Measurements from ENCODE around the gene PCBP3.
"Not testable (repeated sequence)": the region's sequence is repeated elsewhere in the genome, so short reads cannot be mapped to it uniquely, and the experiment has no call there.

The PCBP3 gene

GRCh38 chr21:45845770-45846090, 202.2 kb downstream of the PCBP3 start:
- H3K27ac ChIP-seq = no peak overlapping the region
- no peak for TF ChIP-seq ZFX (IDR thresholded peaks at IDR 0.05)
- TF ChIP-seq, protein P1, sequence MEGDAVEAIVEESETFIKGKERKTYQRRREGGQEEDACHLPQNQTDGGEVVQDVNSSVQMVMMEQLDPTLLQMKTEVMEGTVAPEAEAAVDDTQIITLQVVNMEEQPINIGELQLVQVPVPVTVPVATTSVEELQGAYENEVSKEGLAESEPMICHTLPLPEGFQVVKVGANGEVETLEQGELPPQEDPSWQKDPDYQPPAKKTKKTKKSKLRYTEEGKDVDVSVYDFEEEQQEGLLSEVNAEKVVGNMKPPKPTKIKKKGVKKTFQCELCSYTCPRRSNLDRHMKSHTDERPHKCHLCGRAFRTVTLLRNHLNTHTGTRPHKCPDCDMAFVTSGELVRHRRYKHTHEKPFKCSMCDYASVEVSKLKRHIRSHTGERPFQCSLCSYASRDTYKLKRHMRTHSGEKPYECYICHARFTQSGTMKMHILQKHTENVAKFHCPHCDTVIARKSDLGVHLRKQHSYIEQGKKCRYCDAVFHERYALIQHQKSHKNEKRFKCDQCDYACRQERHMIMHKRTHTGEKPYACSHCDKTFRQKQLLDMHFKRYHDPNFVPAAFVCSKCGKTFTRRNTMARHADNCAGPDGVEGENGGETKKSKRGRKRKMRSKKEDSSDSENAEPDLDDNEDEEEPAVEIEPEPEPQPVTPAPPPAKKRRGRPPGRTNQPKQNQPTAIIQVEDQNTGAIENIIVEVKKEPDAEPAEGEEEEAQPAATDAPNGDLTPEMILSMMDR (conservative IDR thresholded peaks at IDR 0.05) = no peak

DNA sequence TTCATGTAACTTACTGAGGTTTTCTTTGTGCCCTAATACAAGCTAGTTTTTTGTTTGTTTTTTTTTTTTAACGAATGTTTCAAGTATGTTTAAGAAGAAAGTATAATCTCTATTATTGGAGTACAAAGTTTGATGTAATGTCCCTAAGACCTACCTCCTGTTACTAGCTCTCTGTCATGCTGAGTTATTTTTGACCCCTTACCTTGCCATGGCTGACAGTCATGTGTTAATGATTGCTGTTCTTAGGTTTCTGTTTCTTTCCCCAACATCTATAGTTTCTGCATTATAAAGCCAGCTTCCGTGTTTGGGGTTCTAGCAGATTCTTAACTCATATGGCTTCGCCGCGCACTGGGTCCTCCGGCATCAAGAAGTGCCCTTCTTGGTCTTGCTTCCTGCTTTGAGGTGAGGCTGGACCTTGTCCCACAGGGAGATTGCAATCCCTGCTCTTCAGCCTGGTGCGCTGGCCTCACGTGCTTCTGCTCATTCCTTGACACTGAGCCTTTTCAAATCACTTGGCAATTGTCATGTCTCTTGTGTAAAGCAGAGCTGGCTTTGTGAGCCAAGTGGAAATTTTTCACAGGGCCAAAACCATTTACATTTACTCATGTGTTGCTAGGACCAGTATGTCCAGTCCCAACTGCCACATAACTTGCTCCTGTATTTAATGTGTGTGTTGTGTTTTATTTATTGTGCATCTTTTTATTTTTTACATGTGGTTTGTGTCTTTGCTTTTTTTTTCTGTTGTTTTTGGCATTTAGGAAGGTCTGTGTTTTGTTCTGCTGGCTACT, 203.0 kb downstream of the PCBP3 start:
- TF ChIP-seq, protein P1 (conservative IDR thresholded peaks at IDR 0.05) = no peak
- no peak for TF ChIP-seq ZFX (IDR thresholded peaks at IDR 0.05)
- no peak overlapping the region for H3K27ac ChIP-seq

- H3K27ac ChIP-seq = no peak overlapping the region
- TF ChIP-seq, protein P1 (conservative IDR thresholded peaks at IDR 0.05) = no peak
- TF ChIP-seq ZFX (IDR thresholded peaks at IDR 0.05) = no peak
These were observed 204.3 kb downstream of the PCBP3 start for GRCh38 chr21:45847870-45848269.

- no peak overlapping the region for H3K27ac ChIP-seq
- TF ChIP-seq, protein P1 (conservative IDR thresholded peaks at IDR 0.05) = no peak
- no peak for TF ChIP-seq ZFX (IDR thresholded peaks at IDR 0.05)
These were observed 204.8 kb downstream of the PCBP3 start for GRCh38 chr21:45848331-45848730.

DNA sequence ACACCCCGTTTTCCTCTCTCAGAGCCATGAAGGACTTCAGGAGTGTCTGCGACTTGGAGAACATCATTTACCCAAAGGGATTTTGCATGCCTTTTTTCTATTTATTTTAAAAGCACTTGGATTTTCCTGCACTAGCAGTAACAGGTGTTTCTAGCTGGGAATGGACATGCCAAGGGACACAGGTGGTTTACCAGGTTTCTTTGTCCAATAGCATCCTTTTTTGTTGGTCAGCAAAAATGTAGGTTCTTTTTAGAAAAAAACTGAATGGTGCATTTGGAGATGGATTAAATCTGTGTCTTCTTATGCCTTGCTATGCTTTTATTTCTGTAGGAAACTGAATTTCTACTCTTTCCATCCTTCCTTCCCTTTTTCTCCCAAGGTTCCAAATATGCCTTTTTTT, 205.3 kb downstream of the PCBP3 start:
- TF ChIP-seq ZFX (IDR thresholded peaks at IDR 0.05) = no peak
- TF ChIP-seq, protein P1 (conservative IDR thresholded peaks at IDR 0.05) = no peak
- no peak overlapping the region for H3K27ac ChIP-seq

- no peak for TF ChIP-seq ZFX (IDR thresholded peaks at IDR 0.05)
- TF ChIP-seq, protein P1 (conservative IDR thresholded peaks at IDR 0.05) = no peak
- no peak overlapping the region for H3K27ac ChIP-seq
These were observed 206.1 kb downstream of the PCBP3 start for GRCh38 chr21:45849651-45850050.

DNA sequence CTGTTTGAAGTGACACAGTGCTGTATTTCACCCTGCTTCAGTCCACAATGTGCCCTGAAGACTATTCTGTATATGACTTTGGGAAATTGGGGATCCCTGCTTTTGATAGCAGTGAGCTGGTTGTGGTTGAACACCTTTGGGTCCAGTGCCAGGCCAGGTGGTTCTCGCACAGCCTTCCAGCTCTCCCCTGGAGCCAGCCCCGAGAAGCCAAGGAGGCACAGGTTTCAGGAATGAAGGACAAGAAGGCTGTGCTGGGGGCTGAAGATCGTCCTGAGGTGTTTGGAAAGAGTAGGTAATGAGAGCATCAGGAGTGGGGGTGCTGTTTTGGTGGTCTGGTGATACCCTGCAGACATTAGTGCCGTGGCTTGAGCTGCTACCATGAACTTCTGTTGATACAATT, 206.7 kb downstream of the PCBP3 start:
- no peak for TF ChIP-seq ZFX (IDR thresholded peaks at IDR 0.05)
- TF ChIP-seq, protein P1 (conservative IDR thresholded peaks at IDR 0.05) = no peak
- no peak overlapping the region for H3K27ac ChIP-seq

GRCh38 chr21:45852386-45852785, 208.9 kb downstream of the PCBP3 start:
- not testable (repeated sequence) for H3K27ac ChIP-seq

Measured in C4-2B (cell line).